Measurements from ENCODE around the gene TAF1B.

DNA sequence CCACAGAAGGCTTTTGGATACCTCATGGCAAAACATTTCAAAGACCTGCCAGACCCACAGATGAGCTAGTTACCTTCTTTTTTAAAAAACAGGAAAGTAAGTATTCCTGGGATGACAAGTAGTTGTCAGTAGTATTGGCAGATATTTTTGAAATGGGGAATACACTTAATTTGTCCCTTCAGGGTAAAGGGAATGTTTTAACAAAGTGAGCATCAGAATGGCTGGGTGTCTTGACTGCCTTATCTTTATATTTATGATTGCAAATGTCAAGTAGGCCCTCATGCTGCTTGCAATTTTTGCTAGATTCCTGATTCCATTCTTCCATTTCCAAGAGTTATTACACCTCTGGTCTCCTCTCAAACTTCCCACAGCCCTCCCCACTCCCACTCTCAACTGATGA, 4.9 kb upstream of the TAF1B start:
- TF ChIP-seq POLR2AphosphoS5 (IDR thresholded peaks at IDR 0.05; ENCODE audit: low read depth, low read length) (no peak), POLR2A (IDR thresholded peaks at IDR 0.05; ENCODE audit: low read depth, low read length) (no peak), TAF1 (IDR thresholded peaks at IDR 0.05; ENCODE audit: borderline replicate concordance, low read depth, low read length) (no peak)

All from GM12892 (cell line).